HG02938 (cell line): ENCODE measurements around the gene GABBR2.

Experiments used
- ATAC-seq: cut with Tn5 transposase; IDR thresholded peaks from one replicate; pipeline ENCODE4 v1.9.1; 2021; ENCODE audit warnings: mild to moderate bottlenecking, moderate library complexity; ENCODE audit not compliant: unreplicated experiment

GABBR2 gene

DNA sequence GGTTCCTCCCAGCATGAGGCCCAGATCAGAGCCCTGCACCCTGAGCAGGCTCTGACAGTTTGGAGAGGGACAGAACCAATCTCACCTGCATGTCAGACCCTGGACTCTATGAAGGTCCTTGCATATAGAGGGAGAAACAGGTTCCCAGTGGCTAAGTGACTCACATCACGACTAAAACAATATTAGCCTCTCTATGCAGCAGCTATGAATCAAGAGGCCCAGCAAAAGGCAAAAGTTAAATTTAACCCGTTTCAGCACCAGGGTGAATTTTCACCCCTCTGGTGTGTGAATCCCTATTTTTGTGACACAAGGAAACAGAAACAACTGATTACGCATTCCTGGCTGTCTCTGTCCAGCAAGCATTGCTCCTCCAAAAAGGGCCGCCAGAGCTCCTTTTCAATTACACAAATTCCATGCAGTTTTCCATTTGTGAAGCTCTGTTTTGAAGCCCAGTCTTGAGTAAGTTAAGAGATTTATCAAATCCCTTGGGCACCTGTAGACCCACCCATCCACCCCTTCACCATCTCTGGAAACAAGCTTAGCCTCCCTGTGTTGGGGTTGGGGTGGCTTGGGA lies 136.6 kb downstream of the GABBR2 start:
- no peak for ATAC-seq

- ATAC-seq: no peak
Measured at GRCh38 chr9:98571643-98572042, 137.1 kb downstream of the GABBR2 start.

GRCh38 chr9:98570663-98571440 lies 137.9 kb downstream of the GABBR2 start:
- no peak for ATAC-seq

GRCh38 chr9:98570055-98570454 lies 138.7 kb downstream of the GABBR2 start:
- ATAC-seq: no peak

GRCh38 chr9:98569491-98569890 lies 139.2 kb downstream of the GABBR2 start:
- ATAC-seq: no peak

DNA sequence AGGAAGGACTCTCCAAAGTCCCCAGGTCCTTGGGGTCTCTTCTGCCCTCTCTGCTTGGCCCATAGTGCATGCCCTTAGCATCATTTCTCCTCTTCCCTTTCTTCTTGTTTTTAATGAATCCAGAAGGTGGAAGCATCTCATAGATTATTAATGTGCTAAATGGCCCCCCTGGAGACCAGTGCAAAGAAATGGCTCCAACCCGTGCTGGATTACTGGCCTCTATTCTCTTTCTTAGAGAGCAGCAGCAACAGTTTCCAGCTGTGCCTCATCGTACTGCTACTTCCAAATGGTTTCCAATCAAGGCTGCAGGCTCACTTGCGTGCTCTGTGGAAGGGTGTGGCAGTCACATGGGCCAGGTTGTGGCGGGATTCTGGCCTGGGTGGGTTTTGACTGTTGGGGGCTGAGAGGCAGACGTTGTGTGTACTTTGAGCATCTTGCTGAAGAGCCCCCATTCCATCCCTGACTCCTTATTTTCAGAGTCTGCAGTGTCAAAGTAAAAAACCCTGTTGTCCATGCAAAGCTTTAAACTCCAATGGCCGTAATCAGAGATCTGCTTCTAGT lies 139.7 kb downstream of the GABBR2 start:
- no peak for ATAC-seq

GRCh38 chr9:98568234-98568908 lies 140.4 kb downstream of the GABBR2 start:
- no peak for ATAC-seq

- ATAC-seq: no peak
Measured at GRCh38 chr9:98567540-98568233, 141.0 kb downstream of the GABBR2 start.

DNA sequence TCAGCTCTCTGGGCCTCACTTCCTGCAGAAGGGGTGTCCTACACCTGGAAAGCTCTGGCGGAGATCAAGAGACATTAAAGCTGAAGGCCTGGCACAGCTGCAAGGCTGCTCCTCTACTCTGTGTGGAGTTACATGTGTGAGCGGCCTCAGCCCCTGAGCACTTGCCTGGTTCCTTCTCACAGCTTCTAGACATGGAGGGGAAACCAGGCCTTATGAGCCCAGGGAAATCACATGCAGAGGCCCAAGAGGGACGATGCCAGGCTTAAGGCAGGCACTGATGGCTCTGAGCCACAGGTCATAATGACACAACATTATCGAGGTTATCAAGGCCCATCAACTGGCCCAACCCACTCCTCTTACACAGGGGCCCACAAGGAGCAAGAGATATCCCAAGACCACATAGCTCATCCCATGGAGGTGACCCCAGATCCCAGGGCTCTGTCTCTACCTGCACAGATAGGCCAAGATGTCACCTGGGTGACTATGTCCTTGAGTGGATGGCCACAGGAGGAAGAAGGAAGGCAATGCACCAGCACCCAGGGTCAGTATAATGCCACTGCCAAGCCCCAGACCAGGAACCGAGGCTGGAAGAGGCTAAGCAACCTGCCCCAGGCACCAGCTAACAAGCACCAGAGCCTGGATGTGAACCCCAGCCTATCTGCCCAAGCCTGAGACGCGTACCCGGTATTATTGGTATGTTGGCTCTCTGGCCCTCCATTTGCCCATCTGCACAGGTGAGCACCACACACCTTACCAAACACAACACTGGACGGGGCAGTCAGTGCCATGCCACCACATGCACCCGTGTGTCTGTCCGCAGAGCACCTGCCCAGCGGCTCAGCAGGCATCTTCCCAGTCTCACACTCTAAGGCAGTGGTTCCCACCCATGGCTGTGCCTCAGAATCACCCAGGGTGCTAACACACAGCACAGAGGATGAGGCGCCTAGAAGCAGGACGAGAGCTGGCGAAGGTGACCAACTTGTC lies 143.3 kb downstream of the GABBR2 start:
- ATAC-seq: no peak

DNA sequence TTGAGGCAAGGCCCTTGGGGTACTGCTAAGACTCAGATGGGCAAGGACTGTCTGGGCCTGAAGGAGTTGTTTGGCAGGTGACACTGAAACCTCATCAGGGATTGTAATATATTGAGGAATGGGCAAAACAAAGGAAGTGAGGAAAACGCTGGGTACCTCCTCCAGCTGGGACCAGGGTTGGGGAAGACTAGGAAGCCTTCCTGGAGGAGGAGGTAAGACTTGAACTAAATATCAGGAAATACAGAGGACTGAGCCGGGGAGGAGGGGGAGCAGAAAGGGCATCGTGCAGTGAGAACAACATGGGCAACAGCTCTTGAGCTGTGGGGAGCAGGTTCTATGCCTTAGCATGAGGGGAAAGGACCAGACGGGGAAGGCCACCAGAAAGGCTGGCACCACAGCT lies 144.0 kb downstream of the GABBR2 start:
- ATAC-seq: no peak

DNA sequence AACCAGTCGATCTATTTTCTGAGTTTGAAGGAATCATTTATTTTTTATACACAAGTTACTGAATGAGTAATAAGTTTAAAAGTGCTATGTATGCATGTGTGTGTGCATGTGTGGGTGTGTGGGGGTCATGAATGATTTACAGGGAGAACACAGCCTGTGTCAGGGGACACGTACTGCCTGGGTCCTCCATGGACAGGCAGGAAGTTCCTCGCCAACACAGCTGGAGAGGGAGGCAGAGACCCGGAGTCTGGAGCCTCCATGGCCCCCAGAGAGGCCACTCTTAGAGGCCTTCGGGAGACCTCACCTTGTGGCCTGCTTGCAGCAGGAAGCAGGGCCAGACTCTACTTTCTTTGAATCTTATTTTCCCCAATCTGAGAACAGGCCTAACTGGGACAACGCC lies 144.7 kb downstream of the GABBR2 start:
- ATAC-seq: no peak

DNA sequence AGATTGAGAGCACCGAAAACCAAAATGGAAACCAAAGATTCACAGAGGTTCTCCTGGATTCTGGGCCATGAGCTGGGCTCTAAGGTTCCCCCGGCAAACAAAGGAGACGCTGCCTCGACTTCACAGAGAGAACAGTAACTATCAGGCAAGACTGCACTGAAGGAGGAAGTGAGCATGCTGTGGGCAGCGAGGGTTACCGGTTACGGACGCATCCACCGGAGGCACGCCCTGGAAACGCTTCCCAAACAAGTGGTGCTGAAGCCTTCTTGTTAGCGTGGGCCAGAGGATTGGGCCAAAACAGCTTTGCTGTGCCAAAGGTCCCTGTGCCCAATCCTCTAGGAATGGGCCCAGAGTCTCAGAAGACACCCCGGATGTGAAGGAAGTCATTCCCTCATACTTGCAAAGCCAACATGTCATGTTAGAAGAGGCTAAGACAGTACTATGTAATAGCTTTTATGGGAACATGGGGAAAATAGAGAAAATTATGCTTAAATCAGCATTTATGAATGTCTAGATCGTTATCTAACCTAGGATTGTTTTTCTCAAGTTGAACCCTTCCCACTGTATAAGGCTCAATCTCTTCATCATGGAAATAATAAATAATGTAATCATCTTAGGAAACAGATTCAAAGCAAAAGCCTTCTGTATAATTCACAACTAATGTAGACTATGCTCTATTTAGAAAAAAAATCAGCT lies 145.4 kb downstream of the GABBR2 start:
- no peak for ATAC-seq

DNA sequence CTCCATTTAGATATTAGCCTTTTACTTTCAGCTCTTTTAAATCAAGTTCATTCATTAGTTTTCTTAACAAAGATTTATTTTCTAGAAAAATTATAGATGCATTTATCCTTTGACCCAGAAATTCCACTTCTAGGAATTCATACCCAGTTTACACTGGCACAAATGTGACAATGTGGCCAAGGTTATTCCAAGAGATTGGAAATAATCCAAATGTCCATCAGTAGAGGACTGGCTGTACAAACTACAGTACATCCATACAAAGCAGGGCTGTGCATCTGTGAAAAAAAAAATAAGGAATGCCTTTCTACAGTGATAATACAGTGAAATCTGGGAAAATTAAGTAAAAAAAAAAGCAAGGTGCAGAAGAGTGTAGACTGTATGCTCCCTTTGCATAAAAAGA lies 149.2 kb downstream of the GABBR2 start:
- ATAC-seq: no peak

DNA sequence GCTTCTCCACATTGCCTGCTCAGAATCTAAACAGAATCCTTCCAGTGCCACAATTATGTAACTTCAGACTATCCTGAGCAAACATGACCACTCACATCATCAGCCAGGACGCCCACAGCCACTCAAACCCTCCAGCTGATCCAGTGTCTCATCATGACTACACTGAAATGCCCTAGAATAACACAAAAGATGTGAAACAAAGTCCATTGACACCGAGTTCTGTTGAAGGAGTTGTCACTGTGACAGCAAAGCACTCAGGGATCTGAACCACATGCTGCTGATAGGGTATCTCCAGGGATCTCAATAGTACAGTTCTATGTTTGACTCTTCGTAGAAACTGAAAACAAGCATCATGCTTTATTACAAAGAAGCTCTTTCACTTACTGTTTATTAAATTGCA lies 150.2 kb downstream of the GABBR2 start:
- ATAC-seq: peak; percentile 45

GRCh38 chr9:98556511-98556910 lies 152.2 kb downstream of the GABBR2 start:
- no peak for ATAC-seq

- no peak for ATAC-seq
Measured at GRCh38 chr9:98555651-98556465, 152.9 kb downstream of the GABBR2 start.

- no peak for ATAC-seq
Measured at GRCh38 chr9:98554752-98555151, 154.0 kb downstream of the GABBR2 start.

DNA sequence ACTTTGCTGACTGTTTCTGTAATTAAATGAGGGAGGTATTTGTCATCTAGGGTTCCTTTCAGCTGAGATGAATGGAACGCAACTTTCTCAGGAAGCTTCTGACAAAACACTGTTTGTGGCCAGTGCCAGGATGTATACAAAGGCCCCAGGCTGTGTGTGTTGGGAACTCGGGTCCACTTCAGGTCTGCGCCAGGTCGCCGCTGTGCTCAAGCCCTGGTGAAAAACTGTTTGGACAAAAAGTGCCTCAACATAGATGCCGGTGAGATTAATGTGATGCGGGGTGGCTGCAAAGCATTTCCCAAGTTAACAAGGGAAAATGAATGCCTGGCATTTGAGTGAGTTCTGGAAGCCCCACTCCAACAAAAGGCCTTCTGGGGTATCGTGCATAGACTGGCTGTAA lies 156.4 kb downstream of the GABBR2 start:
- ATAC-seq: no peak
